ENCODE results near the gene TGFBRAP1. TPM values are rescaled to one million over a fixed set of nuclear protein-coding genes. Genes with fewer than 3 reads are reported as not detected.

TGFBRAP1 gene
- total and polyA plus RNA-seq, 4 donors, result 1.8 to 10.4 (median 6.8) TPM

DNA sequence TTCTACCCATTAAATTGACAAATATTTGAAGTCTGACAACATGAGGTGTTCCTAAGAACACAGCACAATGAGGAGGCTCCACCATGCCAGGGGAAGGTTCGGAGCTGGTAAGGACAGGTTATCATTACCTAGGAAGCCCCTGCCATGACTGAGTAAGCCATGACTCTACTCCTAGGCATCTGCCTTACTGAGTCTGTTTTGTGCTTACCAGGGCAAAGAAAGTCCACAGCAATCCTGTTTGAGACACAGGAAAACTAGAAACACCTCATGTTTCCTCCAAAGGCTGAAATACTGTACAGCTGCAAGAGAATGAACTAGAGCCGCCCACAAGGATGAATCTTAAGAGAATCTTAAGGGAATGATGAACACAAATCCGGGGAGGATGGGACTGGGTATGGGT lies 11.6 kb downstream of the TGFBRAP1 start:
- Histone ChIP-seq H3K27me3 (ENCODE audit: control insufficient read depth in 4 of 4, insufficient read depth in 4 of 4, low read length in 3 of 4) (no peaks in the 10 kb centered on the region), H3K4me1 (ENCODE audit: control insufficient read depth in 4 of 4, insufficient read depth in 4 of 4, low read length in 3 of 4) (no peaks in the 10 kb centered on the region), H3K9me3 (ENCODE audit: control insufficient read depth in 4 of 4, low read length in 3 of 4) (no peaks in the 10 kb centered on the region), H3K27ac (ENCODE audit: low read depth in 1 of 2, low read length in 2 of 2) (no peak overlapping the region), H3K4me3 (ENCODE audit: low read depth in 1 of 3, low read length in 3 of 3) (no peak overlapping the region), H3K9ac (ENCODE audit: low read depth in 1 of 2, low read length in 2 of 2) (no peak overlapping the region), H3K36me3 (ENCODE audit: control insufficient read depth in 4 of 4, insufficient read depth in 3 of 4, low read depth in 1 of 4, low read length in 3 of 4) (no peaks in the 10 kb centered on the region)
- TF ChIP-seq TAF1 (conservative IDR thresholded peaks at IDR 0.05) (no peak), FOXA1 (IDR thresholded peaks at IDR 0.05) (no peak), HNF4A (conservative IDR thresholded peaks at IDR 0.05) (no peak), SP1 (IDR thresholded peaks at IDR 0.05) (no peak), HNF4G (IDR thresholded peaks at IDR 0.05) (no peak), EGR1 (IDR thresholded peaks at IDR 0.05; ENCODE audit: low read depth in 2 of 2) (no peak), GABPA (IDR thresholded peaks at IDR 0.05 in 1 of 2, conservative IDR thresholded peaks at IDR 0.05 in 1 of 2) (no peak), RXRA (IDR thresholded peaks at IDR 0.05) (no peak), RAD21 (IDR thresholded peaks at IDR 0.05) (no peak), JUND (IDR thresholded peaks at IDR 0.05) (no peak), FOXA2 (IDR thresholded peaks at IDR 0.05) (no peak), YY1 (IDR thresholded peaks at IDR 0.05) (no peak), NR2F2 (IDR thresholded peaks at IDR 0.05) (no peak)
- TF ChIP-seq, protein P1, sequence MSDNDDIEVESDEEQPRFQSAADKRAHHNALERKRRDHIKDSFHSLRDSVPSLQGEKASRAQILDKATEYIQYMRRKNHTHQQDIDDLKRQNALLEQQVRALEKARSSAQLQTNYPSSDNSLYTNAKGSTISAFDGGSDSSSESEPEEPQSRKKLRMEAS (IDR thresholded peaks at IDR 0.05), result no peak
- TF ChIP-seq, protein P2, sequence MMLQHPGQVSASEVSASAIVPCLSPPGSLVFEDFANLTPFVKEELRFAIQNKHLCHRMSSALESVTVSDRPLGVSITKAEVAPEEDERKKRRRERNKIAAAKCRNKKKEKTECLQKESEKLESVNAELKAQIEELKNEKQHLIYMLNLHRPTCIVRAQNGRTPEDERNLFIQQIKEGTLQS (IDR thresholded peaks at IDR 0.05), result no peak
- TF ChIP-seq, protein P3, sequence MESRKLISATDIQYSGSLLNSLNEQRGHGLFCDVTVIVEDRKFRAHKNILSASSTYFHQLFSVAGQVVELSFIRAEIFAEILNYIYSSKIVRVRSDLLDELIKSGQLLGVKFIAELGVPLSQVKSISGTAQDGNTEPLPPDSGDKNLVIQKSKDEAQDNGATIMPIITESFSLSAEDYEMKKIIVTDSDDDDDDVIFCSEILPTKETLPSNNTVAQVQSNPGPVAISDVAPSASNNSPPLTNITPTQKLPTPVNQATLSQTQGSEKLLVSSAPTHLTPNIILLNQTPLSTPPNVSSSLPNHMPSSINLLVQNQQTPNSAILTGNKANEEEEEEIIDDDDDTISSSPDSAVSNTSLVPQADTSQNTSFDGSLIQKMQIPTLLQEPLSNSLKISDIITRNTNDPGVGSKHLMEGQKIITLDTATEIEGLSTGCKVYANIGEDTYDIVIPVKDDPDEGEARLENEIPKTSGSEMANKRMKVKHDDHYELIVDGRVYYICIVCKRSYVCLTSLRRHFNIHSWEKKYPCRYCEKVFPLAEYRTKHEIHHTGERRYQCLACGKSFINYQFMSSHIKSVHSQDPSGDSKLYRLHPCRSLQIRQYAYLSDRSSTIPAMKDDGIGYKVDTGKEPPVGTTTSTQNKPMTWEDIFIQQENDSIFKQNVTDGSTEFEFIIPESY (IDR thresholded peaks at IDR 0.05), result no peak
- TF ChIP-seq, protein P4, sequence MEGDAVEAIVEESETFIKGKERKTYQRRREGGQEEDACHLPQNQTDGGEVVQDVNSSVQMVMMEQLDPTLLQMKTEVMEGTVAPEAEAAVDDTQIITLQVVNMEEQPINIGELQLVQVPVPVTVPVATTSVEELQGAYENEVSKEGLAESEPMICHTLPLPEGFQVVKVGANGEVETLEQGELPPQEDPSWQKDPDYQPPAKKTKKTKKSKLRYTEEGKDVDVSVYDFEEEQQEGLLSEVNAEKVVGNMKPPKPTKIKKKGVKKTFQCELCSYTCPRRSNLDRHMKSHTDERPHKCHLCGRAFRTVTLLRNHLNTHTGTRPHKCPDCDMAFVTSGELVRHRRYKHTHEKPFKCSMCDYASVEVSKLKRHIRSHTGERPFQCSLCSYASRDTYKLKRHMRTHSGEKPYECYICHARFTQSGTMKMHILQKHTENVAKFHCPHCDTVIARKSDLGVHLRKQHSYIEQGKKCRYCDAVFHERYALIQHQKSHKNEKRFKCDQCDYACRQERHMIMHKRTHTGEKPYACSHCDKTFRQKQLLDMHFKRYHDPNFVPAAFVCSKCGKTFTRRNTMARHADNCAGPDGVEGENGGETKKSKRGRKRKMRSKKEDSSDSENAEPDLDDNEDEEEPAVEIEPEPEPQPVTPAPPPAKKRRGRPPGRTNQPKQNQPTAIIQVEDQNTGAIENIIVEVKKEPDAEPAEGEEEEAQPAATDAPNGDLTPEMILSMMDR (IDR thresholded peaks at IDR 0.05; ENCODE audit: low read depth, low read length, missing input control), result no peak
- TF ChIP-seq, protein P5, sequence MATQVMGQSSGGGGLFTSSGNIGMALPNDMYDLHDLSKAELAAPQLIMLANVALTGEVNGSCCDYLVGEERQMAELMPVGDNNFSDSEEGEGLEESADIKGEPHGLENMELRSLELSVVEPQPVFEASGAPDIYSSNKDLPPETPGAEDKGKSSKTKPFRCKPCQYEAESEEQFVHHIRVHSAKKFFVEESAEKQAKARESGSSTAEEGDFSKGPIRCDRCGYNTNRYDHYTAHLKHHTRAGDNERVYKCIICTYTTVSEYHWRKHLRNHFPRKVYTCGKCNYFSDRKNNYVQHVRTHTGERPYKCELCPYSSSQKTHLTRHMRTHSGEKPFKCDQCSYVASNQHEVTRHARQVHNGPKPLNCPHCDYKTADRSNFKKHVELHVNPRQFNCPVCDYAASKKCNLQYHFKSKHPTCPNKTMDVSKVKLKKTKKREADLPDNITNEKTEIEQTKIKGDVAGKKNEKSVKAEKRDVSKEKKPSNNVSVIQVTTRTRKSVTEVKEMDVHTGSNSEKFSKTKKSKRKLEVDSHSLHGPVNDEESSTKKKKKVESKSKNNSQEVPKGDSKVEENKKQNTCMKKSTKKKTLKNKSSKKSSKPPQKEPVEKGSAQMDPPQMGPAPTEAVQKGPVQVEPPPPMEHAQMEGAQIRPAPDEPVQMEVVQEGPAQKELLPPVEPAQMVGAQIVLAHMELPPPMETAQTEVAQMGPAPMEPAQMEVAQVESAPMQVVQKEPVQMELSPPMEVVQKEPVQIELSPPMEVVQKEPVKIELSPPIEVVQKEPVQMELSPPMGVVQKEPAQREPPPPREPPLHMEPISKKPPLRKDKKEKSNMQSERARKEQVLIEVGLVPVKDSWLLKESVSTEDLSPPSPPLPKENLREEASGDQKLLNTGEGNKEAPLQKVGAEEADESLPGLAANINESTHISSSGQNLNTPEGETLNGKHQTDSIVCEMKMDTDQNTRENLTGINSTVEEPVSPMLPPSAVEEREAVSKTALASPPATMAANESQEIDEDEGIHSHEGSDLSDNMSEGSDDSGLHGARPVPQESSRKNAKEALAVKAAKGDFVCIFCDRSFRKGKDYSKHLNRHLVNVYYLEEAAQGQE (IDR thresholded peaks at IDR 0.05), result no peak
- 96% methylated on average over 3 of the region's 3 CpGs for WGBS
- no peak for DNase-seq (ENCODE audit: low spot score)

Data from liver (tissue), 9 donors.